Hepatocyte (in vitro differentiated cells): ENCODE data around the gene UTP25. TPM values are rescaled to one million over a fixed set of nuclear protein-coding genes. Genes with fewer than 3 reads are reported as not detected.

Source experiments
- DNase-seq: peaks from one replicate; pipeline ENCODE4 v3.0.0-alpha.2; 2016; ENCODE audit warnings: low spot score
- H2AFZ ChIP-seq: fragments of 200-600 bp; sonication (generic); 2 replicates; pipeline ENCODE4 v1.6.0; 2016; ENCODE audit warnings: antibody characterized with exemption, mild to moderate bottlenecking
- H3K27ac ChIP-seq: fragments of 200-600 bp; sonication (generic); 2 replicates; pipeline ENCODE4 v1.5.1; 2016; ENCODE audit warnings: mild to moderate bottlenecking
- H3K27me3 ChIP-seq: fragments of 200-600 bp; sonication (generic); 2 replicates; pipeline ENCODE4 v1.6.1; 2016
- H3K36me3 ChIP-seq: fragments of 200-600 bp; sonication (generic); replicated peaks from 2 replicates; pipeline ENCODE4 v1.5.1; 2016; ENCODE audit warnings: low read depth; ENCODE audit not compliant: insufficient read depth
- H3K4me1 ChIP-seq: fragments of 200-600 bp; sonication (generic); 2 replicates; pipeline ENCODE4 v1.5.1; 2016; ENCODE audit warnings: mild to moderate bottlenecking, moderate library complexity; ENCODE audit not compliant: insufficient read depth
- H3K4me2 ChIP-seq: fragments of 200-600 bp; sonication (generic); 2 replicates; pipeline ENCODE4 v1.6.0; 2016
- H3K4me3 ChIP-seq: fragments of 200-600 bp; sonication (generic); 2 replicates; pipeline ENCODE4 v1.5.1; 2016; ENCODE audit warnings: mild to moderate bottlenecking
- H3K79me2 ChIP-seq: fragments of 200-600 bp; sonication (generic); 2 replicates; pipeline ENCODE4 v1.6.0; 2017; ENCODE audit warnings: mild to moderate bottlenecking
- H3K9me2 ChIP-seq: fragments of 200-600 bp; sonication (generic); replicated peaks from 2 replicates; pipeline ENCODE4 v1.6.0; 2017; ENCODE audit warnings: mild to moderate bottlenecking; ENCODE audit not compliant: insufficient read depth
- H3K9me3 ChIP-seq: fragments of 200-600 bp; sonication (generic); 2 replicates; pipeline ENCODE4 v1.5.1; 2016; ENCODE audit warnings: low read depth, mild to moderate bottlenecking
- H4K20me1 ChIP-seq: fragments of 200-600 bp; sonication (generic); 2 replicates; pipeline ENCODE4 v1.6.0; 2016; ENCODE audit warnings: mild to moderate bottlenecking; ENCODE audit not compliant: insufficient read depth, poor library complexity, severe bottlenecking
- EZH2 ChIP-seq: fragments of 200-600 bp; sonication (generic); IDR thresholded peaks from 2 replicates; pipeline ENCODE4 v1.6.1; 2016; ENCODE audit warnings: antibody characterized with exemption, mild to moderate bottlenecking, borderline replicate concordance
- EZH2phosphoT487 ChIP-seq: fragments of 200-600 bp; sonication (generic); IDR thresholded peaks from one replicate; pipeline ENCODE4 v1.6.1; 2018; ENCODE audit warnings: antibody characterized with exemption, mild to moderate bottlenecking, low read depth, moderate library complexity; ENCODE audit not compliant: unreplicated experiment, severe bottlenecking
- WGBS: methylation state at CpG from one replicate; pipeline ENCODE4 v1.1.6; 2016; ENCODE audit warnings: low lambda C conversion rate; ENCODE audit errors: missing lambda C conversion rate; 5-methylcytosine and 5-hydroxymethylcytosine counted together
- polyA plus RNA-seq: library from polyadenylated mRNA; unstranded; fragments of >200 nt; fragmentation: Nextera tagmentation; extraction: Ambion mirVana; gene quantifications from 2 replicates; pipeline ENCODE4 v1.2.1, GENCODE V29; 2016
- total RNA-seq: library from RNA; depleted of rRNA; stranded (reverse); fragments of >200 nt; gene quantifications from 2 replicates; pipeline ENCODE4 v1.2.3, GENCODE V29; 2014
- TF ChIP-seq, protein P1 (sequence below): fragments of 200-600 bp; sonication (generic); IDR thresholded peaks from 2 replicates; pipeline ENCODE4 v1.5.1; 2016; ENCODE audit warnings: antibody characterized with exemption, mild to moderate bottlenecking; ENCODE audit not compliant: poor library complexity

Gene UTP25
- total and polyA plus RNA-seq, 2 experiments from 2014 or later = 3.2 to 8.0 TPM

DNA sequence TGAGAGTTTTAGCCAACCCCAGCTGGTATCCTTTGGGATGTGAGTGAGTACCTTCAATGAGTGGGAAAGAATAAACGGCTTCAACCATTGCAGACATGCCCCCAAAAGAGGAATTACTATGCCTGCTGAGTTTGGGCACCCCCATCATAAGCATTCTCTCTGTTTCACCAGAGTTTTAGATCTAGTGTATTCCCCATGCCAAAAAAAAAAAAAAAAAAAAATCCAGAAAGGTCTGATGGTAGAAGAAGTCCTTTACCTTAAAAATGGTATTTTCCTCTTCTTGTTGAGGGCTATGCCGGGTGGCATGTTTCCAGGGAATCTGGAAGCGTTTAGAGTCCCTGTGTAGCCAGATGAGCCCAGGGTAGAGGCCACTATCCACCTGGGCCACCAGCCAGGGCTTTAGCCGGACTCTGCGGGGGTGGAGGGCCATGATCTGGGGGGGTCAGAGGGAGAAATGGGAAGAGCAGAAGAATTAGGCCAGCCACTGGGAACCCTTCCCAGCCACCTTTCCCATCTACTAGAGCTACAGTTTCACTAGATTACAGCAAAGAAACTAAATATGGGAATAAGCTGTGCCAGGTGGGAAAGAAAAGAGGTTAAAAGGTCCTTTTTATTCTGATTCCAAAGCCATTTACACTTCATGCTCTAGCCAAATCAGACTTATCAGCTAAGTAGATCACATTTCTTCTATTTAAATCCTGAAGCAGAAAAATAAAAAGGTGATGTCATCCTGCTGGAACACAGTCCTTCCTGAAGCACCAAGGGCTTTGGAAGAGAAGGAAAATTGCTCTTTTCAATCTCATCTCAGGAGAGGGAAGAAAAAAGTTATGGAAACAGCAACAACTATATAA, 26.6 kb upstream of the UTP25 start:
- H3K9me3 ChIP-seq = no peaks in the 10 kb centered on the region
- H3K9me2 ChIP-seq = no peaks in the 10 kb centered on the region
- TF ChIP-seq, protein P1, sequence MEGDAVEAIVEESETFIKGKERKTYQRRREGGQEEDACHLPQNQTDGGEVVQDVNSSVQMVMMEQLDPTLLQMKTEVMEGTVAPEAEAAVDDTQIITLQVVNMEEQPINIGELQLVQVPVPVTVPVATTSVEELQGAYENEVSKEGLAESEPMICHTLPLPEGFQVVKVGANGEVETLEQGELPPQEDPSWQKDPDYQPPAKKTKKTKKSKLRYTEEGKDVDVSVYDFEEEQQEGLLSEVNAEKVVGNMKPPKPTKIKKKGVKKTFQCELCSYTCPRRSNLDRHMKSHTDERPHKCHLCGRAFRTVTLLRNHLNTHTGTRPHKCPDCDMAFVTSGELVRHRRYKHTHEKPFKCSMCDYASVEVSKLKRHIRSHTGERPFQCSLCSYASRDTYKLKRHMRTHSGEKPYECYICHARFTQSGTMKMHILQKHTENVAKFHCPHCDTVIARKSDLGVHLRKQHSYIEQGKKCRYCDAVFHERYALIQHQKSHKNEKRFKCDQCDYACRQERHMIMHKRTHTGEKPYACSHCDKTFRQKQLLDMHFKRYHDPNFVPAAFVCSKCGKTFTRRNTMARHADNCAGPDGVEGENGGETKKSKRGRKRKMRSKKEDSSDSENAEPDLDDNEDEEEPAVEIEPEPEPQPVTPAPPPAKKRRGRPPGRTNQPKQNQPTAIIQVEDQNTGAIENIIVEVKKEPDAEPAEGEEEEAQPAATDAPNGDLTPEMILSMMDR = no peak
- no peak for TF ChIP-seq EZH2
- no peak for TF ChIP-seq EZH2phosphoT487
- H3K27me3 ChIP-seq = no peaks in the 10 kb centered on the region
- peaks cover 71% of the 10 kb centered on the region for H3K79me2 ChIP-seq
- H3K4me1 ChIP-seq = peaks cover 8% of the 10 kb centered on the region
- 87% methylated on average over 5 of the region's 5 CpGs for WGBS
- no peak for DNase-seq
- H3K27ac ChIP-seq = peak overlapping the region; percentile 28
- H3K36me3 ChIP-seq = no peaks in the 10 kb centered on the region
- H3K4me2 ChIP-seq = no peak overlapping the region
- H2AFZ ChIP-seq = no peak overlapping the region
- H4K20me1 ChIP-seq = peaks cover 7% of the 10 kb centered on the region
- H3K4me3 ChIP-seq = no peak overlapping the region

DNA sequence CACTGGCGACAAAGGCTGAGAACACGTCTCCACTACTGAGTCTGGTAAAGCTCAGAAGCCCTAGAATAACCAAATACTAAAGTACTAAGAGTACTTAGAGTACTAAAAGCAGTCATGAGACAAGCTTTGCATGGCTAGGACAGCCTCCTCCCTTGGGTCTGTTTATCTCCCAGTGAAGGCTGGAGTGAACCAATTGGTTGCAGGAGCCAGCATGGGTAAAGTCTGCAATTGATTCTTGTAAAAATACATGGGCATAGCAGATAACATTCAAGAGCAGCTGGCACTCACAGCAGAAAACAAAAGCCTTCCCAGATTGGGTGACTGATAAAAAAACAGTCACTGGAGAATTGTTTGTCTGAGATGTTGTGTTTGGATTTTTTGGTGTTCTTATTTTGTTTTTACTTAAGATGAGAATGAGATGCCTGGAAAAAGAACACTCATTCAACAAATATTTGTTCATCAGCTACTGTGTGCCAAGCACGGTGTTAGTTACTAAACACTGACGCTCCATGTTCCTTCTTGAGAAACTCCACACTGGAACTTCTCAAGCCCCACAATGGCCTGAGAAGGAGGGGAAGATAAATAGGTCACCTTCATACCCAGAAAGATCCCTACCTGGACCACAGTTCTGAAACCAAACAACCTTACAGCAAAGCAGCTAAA, 25.5 kb upstream of the UTP25 start:
- Histone ChIP-seq H3K79me2 (peaks cover 73% of the 10 kb centered on the region), H3K4me3 (no peak overlapping the region)
- DNase-seq = no peak

DNA sequence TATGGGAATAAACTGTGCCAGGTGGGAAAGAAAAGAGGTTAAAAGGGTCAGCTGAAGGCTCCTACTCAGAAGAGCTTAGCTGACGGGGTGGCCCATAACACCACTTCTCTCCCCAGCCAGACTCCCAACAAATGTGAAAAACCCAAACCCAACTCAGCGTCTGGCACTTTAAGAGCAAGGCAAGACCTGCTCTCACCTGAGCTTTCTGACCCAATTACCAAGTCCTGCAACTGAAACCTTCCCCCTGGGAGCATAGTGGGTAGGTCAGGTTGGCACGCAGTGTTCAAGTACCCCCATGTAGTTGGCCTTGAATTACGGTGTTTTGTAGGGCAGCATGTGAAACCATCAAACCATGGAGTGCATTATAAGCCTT, 25.0 kb upstream of the UTP25 start:
- H3K79me2 ChIP-seq = peaks cover 69% of the 10 kb centered on the region
- no peak for TF ChIP-seq EZH2
- no peak for TF ChIP-seq EZH2phosphoT487
- TF ChIP-seq, protein P1 = no peak
- H2AFZ ChIP-seq = no peak overlapping the region
- peaks cover 7% of the 10 kb centered on the region for H3K4me1 ChIP-seq
- H3K4me3 ChIP-seq = no peak overlapping the region
- H3K27me3 ChIP-seq = no peaks in the 10 kb centered on the region
- H3K9me3 ChIP-seq = no peaks in the 10 kb centered on the region
- H3K9me2 ChIP-seq = no peaks in the 10 kb centered on the region
- 85% methylated on average over 4 of the region's 4 CpGs for WGBS
- H4K20me1 ChIP-seq = peaks cover 7% of the 10 kb centered on the region
- DNase-seq = no peak
- H3K4me2 ChIP-seq = peak overlapping the region; percentile 74
- no peaks in the 10 kb centered on the region for H3K36me3 ChIP-seq
- no peak overlapping the region for H3K27ac ChIP-seq

More for the DNA sequence above, 25.5 kb upstream of the UTP25 start:
- Histone ChIP-seq H3K4me1 (peaks cover 7% of the 10 kb centered on the region), H3K36me3 (no peaks in the 10 kb centered on the region), H3K9me3 (no peaks in the 10 kb centered on the region), H3K9me2 (no peaks in the 10 kb centered on the region), H3K27ac (peak overlapping the region; percentile 28), H3K4me2 (peak overlapping the region; percentile 74), H2AFZ (no peak overlapping the region), H4K20me1 (peaks cover 7% of the 10 kb centered on the region), H3K27me3 (no peaks in the 10 kb centered on the region)
- 97% methylated on average over 4 of the region's 4 CpGs for WGBS
- TF ChIP-seq, protein P1 = no peak
- TF ChIP-seq EZH2 (no peak), EZH2phosphoT487 (no peak)
